HCT116 (cell line): ENCODE measurements around the gene GALNT18.

Experiments
- CTCF ChIP-seq, 3 experiments: fragments of 200-600 bp in 1 of 3; sonication (generic) in 1 of 3; IDR thresholded peaks in 2 of 3; conservative IDR thresholded peaks in 1 of 3; 2 replicates each; pipeline ENCODE4 v1.5.1; 2012 to 2017; ENCODE audit warnings: low read depth in 2 of 3, low read length in 2 of 3, antibody characterized with exemption in 1 of 3, borderline replicate concordance in 1 of 3, control low read depth in 1 of 3, mild to moderate bottlenecking in 1 of 3, mixed read lengths in 1 of 3, mixed run types in 1 of 3, moderate library complexity in 1 of 3; ENCODE audit not compliant: insufficient read depth in 1 of 3
- YY1 ChIP-seq: IDR thresholded peaks from 2 replicates; pipeline ENCODE4 v1.6.1; 2011; ENCODE audit warnings: low read length, low read depth, moderate library complexity, mild to moderate bottlenecking; ENCODE audit not compliant: insufficient replicate concordance; ENCODE audit errors: extremely low read depth
- ZBTB33 ChIP-seq: IDR thresholded peaks from 2 replicates; pipeline ENCODE4 v1.6.1; 2011; ENCODE audit warnings: mild to moderate bottlenecking, low read length, moderate library complexity; ENCODE audit not compliant: insufficient replicate concordance; ENCODE audit errors: extremely low read depth

- TF ChIP-seq CTCF (IDR thresholded peaks at IDR 0.05 in 2 of 3, conservative IDR thresholded peaks at IDR 0.05 in 1 of 3; ENCODE audit: borderline replicate concordance in 1 of 3, insufficient read depth in 1 of 3, low read depth in 2 of 3, low read length in 2 of 3) = no peak
- no peak for TF ChIP-seq ZBTB33
- TF ChIP-seq YY1 = no peak
Measured at GRCh38 chr11:11584530-11584810, 37.3 kb downstream of the GALNT18 start.
